Measurements from ENCODE around the gene SLC4A9.

SLC4A9 gene

GRCh38 chr5:140367256-140368013, 7.4 kb downstream of the SLC4A9 start:
- no peak overlapping the region for H3K4ac ChIP-seq (ENCODE audit: low read depth in 1 of 2, low read length in 2 of 2)
- H2AFZ ChIP-seq (ENCODE audit: low read depth, low read length): no peak overlapping the region
- no peak overlapping the region for H3K4me2 ChIP-seq (ENCODE audit: low read length, poor library complexity, severe bottlenecking)
- H3K4me1 ChIP-seq (ENCODE audit: control insufficient read depth, insufficient read depth, low read depth, low read length): peaks cover 6% of the 10 kb centered on the region
- no peaks in the 10 kb centered on the region for H3K9me3 ChIP-seq (ENCODE audit: control insufficient read depth, low read length)
- no peak overlapping the region for H4K8ac ChIP-seq (ENCODE audit: low read length)
- no peak overlapping the region for H2BK5ac ChIP-seq (ENCODE audit: low read depth, low read length, poor library complexity, severe bottlenecking)
- no peaks in the 10 kb centered on the region for H3K79me1 ChIP-seq (replicated peaks; ENCODE audit: low read length, poor library complexity, severe bottlenecking)
- no peak overlapping the region for H4K91ac ChIP-seq (ENCODE audit: low read length)
- H3K14ac ChIP-seq (ENCODE audit: low read length in 2 of 2): no peak overlapping the region
- no peak overlapping the region for H3K4me3 ChIP-seq (ENCODE audit: insufficient read depth in 1 of 2, low read depth in 1 of 2, low read length in 2 of 2)
- no peak overlapping the region for H3K23ac ChIP-seq (ENCODE audit: low read length in 2 of 2)
- no peak overlapping the region for H2BK120ac ChIP-seq (ENCODE audit: low read depth, low read length)
- peaks cover 0 to 5% of the 10 kb centered on the region in 2 experiments for H3K27me3 ChIP-seq (ENCODE audit: control insufficient read depth in 1 of 2, insufficient read depth in 1 of 2, low read length in 2 of 2)
- no peak for DNase-seq
- H3K36me3 ChIP-seq (ENCODE audit: control insufficient read depth in 1 of 2, insufficient read depth in 2 of 2, low read depth in 1 of 2, low read length in 2 of 2): no peaks in the 10 kb centered on the region
- no peak overlapping the region for H3K18ac ChIP-seq (ENCODE audit: low read depth in 1 of 2, low read length in 2 of 2)
- no peak overlapping the region for H2BK15ac ChIP-seq (ENCODE audit: low read depth, poor library complexity, severe bottlenecking)
- H2AK5ac ChIP-seq (ENCODE audit: low read length, severe bottlenecking): no peak overlapping the region
- whole genome bisulfite sequencing: 84% methylated on average over 8 of the region's 8 CpGs
- no peak overlapping the region for H3K27ac ChIP-seq (ENCODE audit: low read length, poor library complexity, severe bottlenecking)
- H3K9ac ChIP-seq (ENCODE audit: low read length): no peak overlapping the region
- no peak overlapping the region for H2BK12ac ChIP-seq (ENCODE audit: low read length in 2 of 2)

GRCh38 chr5:140371356-140372151, 11.6 kb downstream of the SLC4A9 start:
- Histone ChIP-seq H3K36me3 (ENCODE audit: control insufficient read depth in 1 of 2, insufficient read depth in 2 of 2, low read depth in 1 of 2, low read length in 2 of 2) (no peaks in the 10 kb centered on the region), H3K79me1 (replicated peaks; ENCODE audit: low read length, poor library complexity, severe bottlenecking) (no peaks in the 10 kb centered on the region), H2BK15ac (ENCODE audit: low read depth, poor library complexity, severe bottlenecking) (no peak overlapping the region), H3K27ac (ENCODE audit: low read length, poor library complexity, severe bottlenecking) (no peak overlapping the region), H3K14ac (ENCODE audit: low read length in 2 of 2) (no peak overlapping the region), H2BK5ac (ENCODE audit: low read depth, low read length, poor library complexity, severe bottlenecking) (no peak overlapping the region), H2AK5ac (ENCODE audit: low read length, severe bottlenecking) (no peak overlapping the region), H3K23ac (ENCODE audit: low read length in 2 of 2) (no peak overlapping the region), H3K9ac (ENCODE audit: low read length) (no peak overlapping the region), H3K18ac (ENCODE audit: low read depth in 1 of 2, low read length in 2 of 2) (no peak overlapping the region), H2BK12ac (ENCODE audit: low read length in 2 of 2) (no peak overlapping the region), H3K4me1 (ENCODE audit: control insufficient read depth, insufficient read depth, low read depth, low read length) (no peaks in the 10 kb centered on the region), H3K4ac (ENCODE audit: low read depth in 1 of 2, low read length in 2 of 2) (no peak overlapping the region), H3K27me3 (ENCODE audit: control insufficient read depth in 1 of 2, insufficient read depth in 1 of 2, low read length in 2 of 2) (no peaks in the 10 kb centered on the region), H4K91ac (ENCODE audit: low read length) (no peak overlapping the region), H2BK120ac (ENCODE audit: low read depth, low read length) (no peak overlapping the region), H3K4me2 (ENCODE audit: low read length, poor library complexity, severe bottlenecking) (no peak overlapping the region), H3K9me3 (ENCODE audit: control insufficient read depth, low read length) (no peaks in the 10 kb centered on the region), H4K8ac (ENCODE audit: low read length) (no peak overlapping the region), H2AFZ (ENCODE audit: low read depth, low read length) (no peak overlapping the region), H3K4me3 (ENCODE audit: insufficient read depth in 1 of 2, low read depth in 1 of 2, low read length in 2 of 2) (no peak overlapping the region)
- no peak for DNase-seq
- whole genome bisulfite sequencing: 86% methylated on average over 2 of the region's 3 CpGs

GRCh38 chr5:140372971-140373487, 13.0 kb downstream of the SLC4A9 start:
- no peaks in the 10 kb centered on the region for H3K4me1 ChIP-seq (ENCODE audit: control insufficient read depth, insufficient read depth, low read depth, low read length)
- no peak overlapping the region for H4K8ac ChIP-seq (ENCODE audit: low read length)
- H3K9me3 ChIP-seq (ENCODE audit: control insufficient read depth, low read length): no peaks in the 10 kb centered on the region
- no peaks in the 10 kb centered on the region for H3K36me3 ChIP-seq (ENCODE audit: control insufficient read depth in 1 of 2, insufficient read depth in 2 of 2, low read depth in 1 of 2, low read length in 2 of 2)
- DNase-seq: peak; percentile 81
- no peak overlapping the region for H2AFZ ChIP-seq (ENCODE audit: low read depth, low read length)
- no peak overlapping the region for H2BK120ac ChIP-seq (ENCODE audit: low read depth, low read length)
- H3K9ac ChIP-seq (ENCODE audit: low read length): peak overlapping the region; percentile 60
- H3K27me3 ChIP-seq (ENCODE audit: control insufficient read depth in 1 of 2, insufficient read depth in 1 of 2, low read length in 2 of 2): no peaks in the 10 kb centered on the region
- no peak overlapping the region for H3K14ac ChIP-seq (ENCODE audit: low read length in 2 of 2)
- no peak overlapping the region for H2BK5ac ChIP-seq (ENCODE audit: low read depth, low read length, poor library complexity, severe bottlenecking)
- H2BK12ac ChIP-seq (ENCODE audit: low read length in 2 of 2): peak overlapping the region in 1 of 2 experiments; percentile 66
- no peak overlapping the region for H2BK15ac ChIP-seq (ENCODE audit: low read depth, poor library complexity, severe bottlenecking)
- H3K79me1 ChIP-seq (replicated peaks; ENCODE audit: low read length, poor library complexity, severe bottlenecking): no peaks in the 10 kb centered on the region
- no peak overlapping the region for H3K18ac ChIP-seq (ENCODE audit: low read depth in 1 of 2, low read length in 2 of 2)
- H2AK5ac ChIP-seq (ENCODE audit: low read length, severe bottlenecking): no peak overlapping the region
- no peak overlapping the region for H3K4me2 ChIP-seq (ENCODE audit: low read length, poor library complexity, severe bottlenecking)
- H3K23ac ChIP-seq (ENCODE audit: low read length in 2 of 2): no peak overlapping the region
- no peak overlapping the region for H3K27ac ChIP-seq (ENCODE audit: low read length, poor library complexity, severe bottlenecking)
- 31% methylated on average over 2 of the region's 2 CpGs for WGBS
- no peak overlapping the region for H3K4ac ChIP-seq (ENCODE audit: low read depth in 1 of 2, low read length in 2 of 2)
- H4K91ac ChIP-seq (ENCODE audit: low read length): no peak overlapping the region
- no peak overlapping the region for H3K4me3 ChIP-seq (ENCODE audit: insufficient read depth in 1 of 2, low read depth in 1 of 2, low read length in 2 of 2)

- Histone ChIP-seq H3K4me3 (ENCODE audit: insufficient read depth in 1 of 2, low read depth in 1 of 2, low read length in 2 of 2) (no peak overlapping the region), H2BK120ac (ENCODE audit: low read depth, low read length) (no peak overlapping the region), H3K27ac (ENCODE audit: low read length, poor library complexity, severe bottlenecking) (no peak overlapping the region), H2AK5ac (ENCODE audit: low read length, severe bottlenecking) (no peak overlapping the region), H3K4me2 (ENCODE audit: low read length, poor library complexity, severe bottlenecking) (no peak overlapping the region), H2AFZ (ENCODE audit: low read depth, low read length) (no peak overlapping the region), H2BK12ac (ENCODE audit: low read length in 2 of 2) (no peak overlapping the region), H3K79me1 (replicated peaks; ENCODE audit: low read length, poor library complexity, severe bottlenecking) (no peaks in the 10 kb centered on the region), H3K23ac (ENCODE audit: low read length in 2 of 2) (no peak overlapping the region), H3K9me3 (ENCODE audit: control insufficient read depth, low read length) (no peaks in the 10 kb centered on the region), H3K14ac (ENCODE audit: low read length in 2 of 2) (no peak overlapping the region), H4K8ac (ENCODE audit: low read length) (no peak overlapping the region), H2BK15ac (ENCODE audit: low read depth, poor library complexity, severe bottlenecking) (no peak overlapping the region), H2BK5ac (ENCODE audit: low read depth, low read length, poor library complexity, severe bottlenecking) (no peak overlapping the region), H3K36me3 (ENCODE audit: control insufficient read depth in 1 of 2, insufficient read depth in 2 of 2, low read depth in 1 of 2, low read length in 2 of 2) (no peaks in the 10 kb centered on the region), H3K9ac (ENCODE audit: low read length) (no peak overlapping the region), H3K4me1 (ENCODE audit: control insufficient read depth, insufficient read depth, low read depth, low read length) (no peaks in the 10 kb centered on the region), H3K27me3 (ENCODE audit: control insufficient read depth in 1 of 2, insufficient read depth in 1 of 2, low read length in 2 of 2) (peaks cover 0 to 4% of the 10 kb centered on the region in 2 experiments), H3K18ac (ENCODE audit: low read depth in 1 of 2, low read length in 2 of 2) (no peak overlapping the region), H3K4ac (ENCODE audit: low read depth in 1 of 2, low read length in 2 of 2) (no peak overlapping the region), H4K91ac (ENCODE audit: low read length) (no peak overlapping the region)
- no peak for DNase-seq
- 80% methylated on average over 1 of the region's 4 CpGs for WGBS
Observed at GRCh38 chr5:140381351-140381750, 21.4 kb downstream of the SLC4A9 start.

Measured in mesenchymal stem cell (in vitro differentiated cells and primary cell).